Measurements from ENCODE around the gene WDR83. TPM values are rescaled to one million over a fixed set of nuclear protein-coding genes. Genes with fewer than 3 reads are reported as not detected.

WDR83 gene
- total and polyA plus RNA-seq, 2 of the 4 experiments (the other 2 are of a cell fraction) = 5.9 to 8.9 TPM

DNA sequence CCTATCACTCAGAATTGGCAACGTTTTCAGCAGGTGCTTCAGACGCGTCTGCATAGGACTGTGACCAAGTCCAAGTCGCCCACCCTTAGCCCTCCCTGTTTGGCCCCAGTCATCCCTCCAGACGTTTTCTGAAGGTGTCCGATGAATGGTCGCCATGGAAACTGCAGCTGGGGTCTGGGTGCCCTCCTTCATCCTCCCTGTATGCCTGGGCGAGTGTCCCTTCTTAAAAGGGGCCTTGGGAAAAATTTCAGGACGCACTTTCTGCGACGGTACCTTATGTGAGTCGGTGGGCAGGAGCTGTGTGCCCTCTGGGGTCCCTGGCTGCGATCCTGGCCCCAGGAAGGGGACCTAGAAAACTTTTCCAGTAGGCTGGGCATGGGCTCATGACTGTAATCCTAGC is 25.2 kb upstream of the WDR83 start:
- H3K4me3 ChIP-seq (ENCODE audit: insufficient read depth, low read depth, low read length) = no peak overlapping the region
- dilution Hi-C loops (cut with HindIII; ENCODE audit: low sequenced_read_pairs, unreplicated experiment) = no loop called here
- no peaks in the 10 kb centered on the region for H3K79me1 ChIP-seq (ENCODE audit: low read depth in 1 of 2, low read length in 2 of 2)
- no peak overlapping the region for H3K9ac ChIP-seq (ENCODE audit: low read depth, low read length)
- ATAC-seq (ENCODE audit: low read depth) (no peak), DNase-seq (no peak)
- intact Hi-C loops (cut with micrococcal nuclease) = no loop called here
- H3K18ac ChIP-seq (ENCODE audit: low read depth, low read length) = no peak overlapping the region
- H3K27ac ChIP-seq (ENCODE audit: insufficient read depth, low read length) = no peak overlapping the region
- H2BK15ac ChIP-seq (ENCODE audit: low read depth, low read length) = no peak overlapping the region
- no peak overlapping the region for H3K14ac ChIP-seq (replicated peaks; ENCODE audit: low read depth, low read length)
- H3K4me2 ChIP-seq (ENCODE audit: low read depth, low read length) = no peak overlapping the region
- H3K56ac ChIP-seq (ENCODE audit: extremely low read depth, insufficient read depth, low read length) = no peak overlapping the region
- H4K8ac ChIP-seq (ENCODE audit: low read depth in 2 of 2, low read length in 2 of 2) = no peak overlapping the region
- H2AK9ac ChIP-seq (replicated peaks; ENCODE audit: low read depth, low read length, poor library complexity) = no peak overlapping the region
- no peak overlapping the region for H4K5ac ChIP-seq (ENCODE audit: low read depth, low read length)
- ChIA-PET POLR2A (ENCODE audit: unreplicated experiment) (no interaction called here), CTCF (no interaction called here)
- no TSS peak for BruUV-seq (replicated peaks)
- H2AFZ ChIP-seq (replicated peaks; ENCODE audit: low read length, poor library complexity) = no peak overlapping the region
- no peak overlapping the region for H3K23ac ChIP-seq (ENCODE audit: low read depth, low read length)
- H2BK20ac ChIP-seq (ENCODE audit: low read depth, low read length) = no peak overlapping the region
- H4K91ac ChIP-seq (ENCODE audit: insufficient read depth, low read depth, low read length) = no peak overlapping the region
- no peaks in the 10 kb centered on the region for H3K9me3 ChIP-seq (ENCODE audit: control insufficient read depth, insufficient read depth, low read length)
- no peak for TF ChIP-seq POLR2A (IDR thresholded peaks at IDR 0.05; ENCODE audit: low read depth, low read length)
- TF ChIP-seq, protein P1, sequence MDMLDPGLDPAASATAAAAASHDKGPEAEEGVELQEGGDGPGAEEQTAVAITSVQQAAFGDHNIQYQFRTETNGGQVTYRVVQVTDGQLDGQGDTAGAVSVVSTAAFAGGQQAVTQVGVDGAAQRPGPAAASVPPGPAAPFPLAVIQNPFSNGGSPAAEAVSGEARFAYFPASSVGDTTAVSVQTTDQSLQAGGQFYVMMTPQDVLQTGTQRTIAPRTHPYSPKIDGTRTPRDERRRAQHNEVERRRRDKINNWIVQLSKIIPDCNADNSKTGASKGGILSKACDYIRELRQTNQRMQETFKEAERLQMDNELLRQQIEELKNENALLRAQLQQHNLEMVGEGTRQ (IDR thresholded peaks at IDR 0.05; ENCODE audit: low read depth, low read length) = no peak
- H3K9me1 ChIP-seq (ENCODE audit: insufficient read depth, low read length) = no peaks in the 10 kb centered on the region
- WGBS, 2 experiments (ENCODE audit: extremely low coverage in 2 of 2, insufficient read length in 1 of 2) = 82% methylated on average over 8 of the region's 13 CpGs; no CpG with 5 or more reads in 1 of the 2 experiments
- peaks cover 3% of the 10 kb centered on the region for H3K4me1 ChIP-seq (ENCODE audit: control insufficient read depth, insufficient read depth, low read length)
- H2BK5ac ChIP-seq (ENCODE audit: low read depth, low read length, poor library complexity, severe bottlenecking) = no peak overlapping the region
- no peak overlapping the region for H2AK5ac ChIP-seq (ENCODE audit: low read depth, low read length)
- no peak overlapping the region for H2BK120ac ChIP-seq (ENCODE audit: low read depth, low read length)
- no peaks in the 10 kb centered on the region for H3K36me3 ChIP-seq (ENCODE audit: control insufficient read depth, insufficient read depth, low read length)
- H4K20me1 ChIP-seq (ENCODE audit: insufficient read depth, low read length) = no peaks in the 10 kb centered on the region
- no peaks in the 10 kb centered on the region for H3K27me3 ChIP-seq (ENCODE audit: control insufficient read depth, insufficient read depth, low read length)
- no peak overlapping the region for H3K4ac ChIP-seq (ENCODE audit: low read depth, low read length)
- in situ Hi-C loops (cut with MboI; ENCODE audit: low sequenced_read_pairs) = no loop called here
